LNCaP clone FGC (cell line): ENCODE measurements around the gene PLAGL1.

Source experiments
- DNase-seq: peaks from one replicate; pipeline ENCODE4 v3.0.0-alpha.2; 2011; ENCODE audit warnings: low read depth
- H3K4me3 ChIP-seq: 2 replicates; pipeline ENCODE4 v1.5.1; 2011; ENCODE audit warnings: mild to moderate bottlenecking, low read depth, low read length, control low read depth
- CTCF ChIP-seq: IDR thresholded peaks from 2 replicates; pipeline ENCODE4 v1.5.1; 2012; ENCODE audit warnings: mild to moderate bottlenecking; ENCODE audit not compliant: control insufficient read depth, insufficient read depth; ENCODE audit errors: extremely low read depth

The PLAGL1 gene

GRCh38 chr6:143986463-143987065 is 21.5 kb downstream of the PLAGL1 start:
- no peak overlapping the region for H3K4me3 ChIP-seq
- DNase-seq, result no peak
- TF ChIP-seq CTCF, result no peak

DNA sequence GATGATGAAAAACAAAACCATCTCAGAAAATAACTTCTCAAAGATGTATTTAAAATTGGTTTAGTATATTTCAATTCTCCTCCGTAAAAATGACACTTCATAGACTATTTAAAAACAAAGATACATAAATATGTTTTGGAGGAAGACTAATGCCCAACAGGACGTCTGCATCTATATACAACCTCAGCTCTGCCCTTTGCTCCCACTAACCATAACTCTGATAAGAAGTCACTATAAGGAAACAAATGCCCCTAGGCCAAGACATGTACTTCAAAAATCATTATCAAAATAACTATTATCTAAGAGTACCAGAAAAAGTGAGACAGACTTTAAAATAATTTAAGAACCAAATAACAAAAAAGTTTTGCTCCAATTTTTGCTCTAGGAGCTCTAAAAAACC is 23.4 kb downstream of the PLAGL1 start:
- DNase-seq, result no peak
- TF ChIP-seq CTCF, result no peak
- H3K4me3 ChIP-seq, result no peak overlapping the region

DNA sequence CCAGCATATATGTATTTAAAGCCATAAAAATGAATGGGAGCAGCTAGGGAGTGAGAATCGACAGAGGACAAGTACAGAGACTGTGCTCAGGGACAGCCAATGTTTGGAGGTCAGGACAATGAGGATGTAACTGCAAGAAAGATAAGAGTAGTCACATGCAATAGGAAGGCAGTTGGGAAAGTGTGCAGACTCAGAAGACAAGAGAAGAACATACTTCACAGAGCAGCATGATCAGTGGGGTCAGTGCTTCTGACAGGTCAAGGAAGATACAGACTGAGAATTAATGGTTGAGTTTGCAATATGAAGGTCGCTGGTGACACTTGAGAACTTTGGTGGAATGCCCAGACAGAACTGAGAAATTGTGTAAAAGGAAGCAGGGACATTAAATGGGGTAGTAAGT is 25.1 kb downstream of the PLAGL1 start:
- no peak overlapping the region for H3K4me3 ChIP-seq
- no peak for TF ChIP-seq CTCF
- no peak for DNase-seq

DNA sequence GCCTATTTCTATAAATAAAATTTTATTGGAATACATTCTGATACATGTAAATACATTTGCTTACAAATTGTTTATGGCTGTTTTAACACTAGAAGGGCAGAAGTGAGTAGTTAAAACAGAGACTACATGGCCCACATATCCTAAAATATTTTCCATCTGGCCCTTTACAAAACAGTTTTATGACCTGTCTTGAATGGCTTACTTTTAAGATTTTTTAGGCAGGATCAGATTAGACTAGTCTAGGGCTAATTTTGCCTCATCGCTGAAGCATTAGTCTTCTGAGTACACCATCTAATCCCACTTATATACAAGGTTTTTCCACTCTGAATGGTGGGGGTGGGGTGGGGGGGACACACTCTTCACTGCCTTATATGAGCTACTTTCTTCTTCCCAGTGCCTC is 27.1 kb downstream of the PLAGL1 start:
- H3K4me3 ChIP-seq, result no peak overlapping the region

DNA sequence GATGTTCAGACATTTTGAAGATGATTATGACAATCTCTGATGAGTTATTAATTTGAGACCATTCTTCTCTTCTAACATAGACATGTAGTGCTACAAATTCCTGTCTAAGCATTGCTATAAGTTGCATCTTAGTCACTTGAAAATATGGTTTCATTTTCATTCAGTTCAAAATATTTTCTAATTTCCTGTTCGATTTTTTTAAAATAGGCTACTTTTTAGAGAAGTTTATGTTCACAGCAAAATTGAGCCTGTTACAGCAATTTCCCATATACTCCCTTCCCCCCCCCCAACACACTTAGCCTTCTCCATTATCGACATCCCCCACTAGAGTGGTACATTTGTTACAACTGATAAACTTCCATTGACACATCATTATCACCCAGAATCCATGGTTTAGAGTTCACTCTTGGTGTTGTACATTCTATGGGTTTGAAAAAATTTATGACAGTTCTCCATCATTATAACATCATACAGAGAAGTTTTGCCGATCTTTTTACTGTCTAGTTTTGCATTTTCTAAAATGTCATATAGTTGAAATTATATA is 31.2 kb downstream of the PLAGL1 start:
- H3K4me3 ChIP-seq, result no peak overlapping the region
- no peak for DNase-seq
- TF ChIP-seq CTCF, result no peak

More for the DNA sequence above, 27.1 kb downstream of the PLAGL1 start:
- no peak for DNase-seq
- TF ChIP-seq CTCF, result no peak

DNA sequence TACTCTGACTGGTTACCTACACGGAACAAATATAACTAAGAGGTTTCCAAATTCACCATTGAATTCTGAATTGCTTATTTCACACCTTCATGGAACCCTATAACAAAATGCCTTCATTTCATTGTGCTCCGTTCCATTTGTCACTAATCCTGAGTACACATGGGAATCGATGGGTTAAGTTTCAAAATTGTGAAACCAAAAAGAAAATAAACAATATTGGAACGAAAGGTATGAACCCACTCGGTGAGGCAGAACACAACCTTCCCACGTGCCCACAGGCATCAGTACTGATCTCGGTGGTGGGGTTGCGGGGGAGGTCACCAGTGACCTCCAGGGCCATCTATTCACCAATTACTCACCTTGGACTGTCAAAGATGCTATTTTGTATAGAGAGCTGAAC is 34.0 kb downstream of the PLAGL1 start:
- no peak overlapping the region for H3K4me3 ChIP-seq
- TF ChIP-seq CTCF, result no peak
- DNase-seq, result no peak

DNA sequence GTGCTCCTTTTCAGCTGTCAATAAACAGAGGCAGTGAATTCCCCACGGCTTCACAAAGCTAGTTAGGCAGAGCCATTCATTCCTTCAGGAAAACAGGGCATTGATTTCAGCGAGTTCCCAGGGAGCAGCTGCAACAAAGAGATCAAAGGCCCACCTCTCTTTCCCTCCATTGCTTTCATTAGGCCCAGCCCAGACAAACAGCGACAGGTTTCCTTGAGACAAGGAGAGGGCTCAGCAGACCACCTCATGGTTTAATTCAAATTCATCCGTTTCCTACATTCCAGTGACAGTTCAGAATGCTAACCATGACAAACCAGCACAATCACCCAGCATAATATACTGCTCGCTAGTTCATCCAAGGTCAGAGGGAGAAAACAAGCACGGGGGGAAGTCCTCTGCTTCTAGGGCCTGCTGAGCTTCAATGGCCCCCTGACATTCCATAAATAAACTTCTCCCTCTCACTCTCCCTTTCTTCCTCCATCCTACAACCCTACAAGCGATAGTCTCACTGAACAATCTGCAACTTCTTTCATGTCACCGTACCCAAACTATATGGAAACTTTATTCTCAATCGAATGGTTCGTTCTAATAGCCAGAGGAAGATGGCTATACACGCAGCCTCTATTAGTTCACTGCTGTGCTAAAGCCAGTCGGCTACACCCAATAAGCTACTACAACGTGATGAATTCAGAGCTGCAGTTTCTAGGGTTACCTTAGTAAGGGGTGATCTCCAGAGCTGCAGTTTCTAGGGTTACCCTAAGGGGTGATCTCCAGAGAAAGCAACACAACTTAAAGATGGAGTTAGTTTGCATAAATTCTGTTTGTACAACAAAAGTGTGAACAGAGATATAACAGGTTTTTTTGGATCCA is 34.7 kb downstream of the PLAGL1 start:
- DNase-seq, result no peak
- TF ChIP-seq CTCF, result no peak
- H3K4me3 ChIP-seq, result no peak overlapping the region
